ENCODE results near the gene NFIB.

- no peak for TF ChIP-seq CTCF (conservative IDR thresholded peaks at IDR 0.05 in 1 of 2, IDR thresholded peaks at IDR 0.05 in 1 of 2; ENCODE audit: extremely low read depth in 1 of 2, insufficient read depth in 1 of 2, low read depth in 1 of 2, low read length in 2 of 2)
- TF ChIP-seq EZH2 (IDR thresholded peaks at IDR 0.05; ENCODE audit: borderline replicate concordance, low read length): no peak
Measured at GRCh38 chr9:14189146-14189545, 124.8 kb downstream of the NFIB start.

Data from mammary epithelial cell (primary cell).